Fibroblast of the conjunctiva (primary cell): ENCODE measurements around the gene CPNE5.
A peak's percentile ranks its signal among the peaks of the same experiment; 100 is the strongest.

Source experiments
- DNase-seq: peaks from one replicate; pipeline ENCODE4 v3.0.0-alpha.2; 2010; ENCODE audit warnings: low read depth

CPNE5 gene

GRCh38 chr6:36834576-36835341, 4.5 kb downstream of the CPNE5 start:
- no peak for DNase-seq

GRCh38 chr6:36833182-36833789, 6.0 kb downstream of the CPNE5 start:
- DNase-seq: no peak

- DNase-seq: no peak
Observed at GRCh38 chr6:36832313-36832712, 6.9 kb downstream of the CPNE5 start.

- DNase-seq: no peak
Observed at GRCh38 chr6:36830577-36830976, 8.7 kb downstream of the CPNE5 start.

DNA sequence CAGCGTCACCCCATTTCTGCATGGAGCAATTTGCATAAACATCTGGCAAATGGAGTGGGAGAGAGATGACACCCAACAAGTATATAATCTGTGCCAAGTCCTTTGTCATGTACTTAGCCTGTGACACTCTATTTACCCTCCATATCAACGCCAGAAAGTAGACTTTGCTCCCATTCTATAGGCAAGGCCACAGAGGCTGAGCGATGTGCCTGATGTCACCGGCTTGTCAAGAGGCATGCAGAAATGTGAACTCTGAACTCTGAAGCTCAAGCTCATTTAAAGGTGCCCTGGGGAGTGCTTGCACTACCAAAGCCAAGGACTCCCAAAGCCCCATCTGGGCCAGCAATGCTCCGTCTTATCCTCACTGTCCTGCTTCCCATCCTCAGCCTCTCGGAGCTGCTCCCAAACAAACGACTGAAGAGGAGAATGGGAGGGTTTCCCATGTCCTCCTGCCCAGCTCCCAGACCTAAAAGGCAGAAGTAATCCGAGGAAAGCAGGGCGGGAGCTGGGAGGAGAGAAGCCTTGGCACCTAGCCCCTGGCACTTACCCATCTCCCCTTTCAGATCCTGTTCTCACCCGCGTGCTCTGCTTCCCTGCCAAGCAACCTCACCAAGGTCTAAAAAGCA, 9.2 kb downstream of the CPNE5 start:
- peak; percentile 56 for DNase-seq

GRCh38 chr6:36827261-36828079, 11.8 kb downstream of the CPNE5 start:
- peak; percentile 26 for DNase-seq

DNA sequence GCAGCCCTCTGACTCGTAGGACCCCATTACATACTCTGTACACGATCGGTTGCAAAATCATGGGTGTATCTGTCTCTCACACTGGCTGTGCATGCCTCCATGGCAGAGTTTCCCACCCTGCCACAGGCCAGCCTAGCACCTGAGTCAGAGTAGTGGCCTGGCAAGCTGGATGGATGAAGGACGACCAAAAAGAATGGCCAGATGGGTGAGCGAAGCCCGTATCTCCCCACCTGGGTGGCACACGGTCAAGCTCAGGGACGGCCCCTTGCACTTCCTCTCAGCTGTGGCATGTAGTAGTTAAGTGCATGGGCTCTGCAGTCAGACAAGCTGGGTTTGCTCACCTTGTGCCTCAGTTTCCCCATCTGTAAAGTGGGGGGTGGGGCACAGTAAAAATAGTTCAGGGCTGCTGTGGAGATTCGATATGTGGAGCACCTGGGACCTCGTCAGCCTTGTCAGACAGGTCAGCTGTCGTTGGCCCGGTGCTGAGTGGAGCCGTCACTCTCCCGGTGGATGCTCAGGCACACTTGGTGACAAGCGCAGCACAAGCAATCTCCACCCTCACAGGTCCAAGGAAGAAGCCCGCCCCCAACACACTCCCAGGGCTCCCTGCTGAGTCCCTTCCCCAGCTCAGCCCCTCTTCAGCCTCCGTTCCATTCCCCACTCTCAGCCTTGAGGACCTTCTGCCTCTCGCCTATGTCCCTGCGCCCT, 12.6 kb downstream of the CPNE5 start:
- DNase-seq: no peak

DNA sequence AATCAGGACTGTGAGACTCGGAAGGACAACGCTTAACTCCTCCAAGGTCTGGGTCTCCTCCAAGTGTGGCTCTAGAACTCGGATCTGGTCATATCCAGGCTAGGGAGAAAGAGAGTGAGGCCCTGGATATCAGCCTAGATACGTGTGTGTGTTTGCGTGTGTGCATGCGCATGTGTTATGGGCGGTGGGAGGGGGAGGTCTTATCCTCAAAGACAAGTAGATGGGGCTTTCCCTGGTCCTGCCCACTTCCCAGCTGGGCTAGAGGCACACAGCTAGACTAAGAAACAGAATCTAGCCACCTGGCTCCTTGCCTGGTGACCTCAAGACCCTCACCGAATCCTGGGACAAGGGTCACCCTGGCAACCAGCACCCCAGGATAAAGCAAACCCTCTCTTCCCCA, 13.2 kb downstream of the CPNE5 start:
- DNase-seq: no peak

GRCh38 chr6:36825452-36825851, 13.8 kb downstream of the CPNE5 start:
- no peak for DNase-seq

DNA sequence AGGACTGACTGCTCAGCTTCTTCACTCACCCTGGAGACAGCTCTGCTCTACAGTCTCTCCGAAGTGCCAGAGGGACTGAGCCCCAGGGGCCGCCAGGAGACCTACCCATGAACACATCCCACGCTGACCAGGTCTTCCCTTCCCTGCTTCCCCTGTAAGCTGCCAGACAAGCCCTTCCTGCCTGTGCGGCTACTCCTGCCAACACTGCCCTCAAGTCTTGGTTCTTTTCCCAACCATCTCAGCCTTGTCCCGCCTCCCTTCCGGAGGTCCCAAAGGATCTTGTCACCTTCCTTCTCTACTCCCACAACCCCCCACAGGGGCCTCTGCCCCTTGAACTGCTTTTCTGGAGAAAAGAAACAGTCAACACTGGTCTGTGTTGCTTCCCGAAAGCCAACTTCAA, 15.0 kb downstream of the CPNE5 start:
- no peak for DNase-seq

DNA sequence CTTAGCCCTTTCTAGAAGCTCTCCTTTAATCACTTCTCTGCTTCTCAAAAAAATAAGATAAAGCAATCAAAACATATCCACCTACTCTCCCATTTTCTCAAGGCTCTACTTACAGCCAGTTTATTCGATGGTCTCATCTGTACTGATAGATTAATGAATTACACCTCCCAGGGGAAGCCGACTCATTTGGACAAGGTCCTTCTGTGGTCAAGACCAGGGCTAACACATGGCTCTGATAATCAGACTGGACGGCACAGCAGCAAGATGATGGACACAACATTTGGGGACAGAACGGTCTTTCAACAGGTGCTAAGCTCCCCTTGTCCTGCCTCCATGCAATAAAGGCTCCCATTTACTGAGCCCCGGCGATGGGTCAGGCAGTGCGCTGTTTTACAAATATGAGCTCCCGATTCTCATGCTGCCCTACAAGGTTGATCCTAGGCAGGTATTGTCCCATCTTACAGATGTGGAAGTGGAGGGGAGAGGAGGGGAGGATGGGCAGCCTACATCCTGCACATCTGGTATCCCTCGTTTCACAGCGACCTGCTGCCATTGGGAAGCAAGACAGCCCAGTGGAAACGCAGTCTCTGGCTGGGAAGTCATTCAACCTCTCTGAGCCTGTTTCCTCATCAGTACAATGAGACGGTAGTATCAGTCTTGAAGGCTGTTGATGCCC, 15.7 kb downstream of the CPNE5 start:
- DNase-seq: no peak

GRCh38 chr6:36822506-36823269, 16.6 kb downstream of the CPNE5 start:
- no peak for DNase-seq

- no peak for DNase-seq
Observed at GRCh38 chr6:36821581-36822335, 17.5 kb downstream of the CPNE5 start.

- DNase-seq: no peak
Observed at GRCh38 chr6:36820700-36821580, 18.3 kb downstream of the CPNE5 start.

- DNase-seq: no peak
Observed at GRCh38 chr6:36818756-36819155, 20.5 kb downstream of the CPNE5 start.

GRCh38 chr6:36817847-36818246, 21.4 kb downstream of the CPNE5 start:
- DNase-seq: no peak

DNA sequence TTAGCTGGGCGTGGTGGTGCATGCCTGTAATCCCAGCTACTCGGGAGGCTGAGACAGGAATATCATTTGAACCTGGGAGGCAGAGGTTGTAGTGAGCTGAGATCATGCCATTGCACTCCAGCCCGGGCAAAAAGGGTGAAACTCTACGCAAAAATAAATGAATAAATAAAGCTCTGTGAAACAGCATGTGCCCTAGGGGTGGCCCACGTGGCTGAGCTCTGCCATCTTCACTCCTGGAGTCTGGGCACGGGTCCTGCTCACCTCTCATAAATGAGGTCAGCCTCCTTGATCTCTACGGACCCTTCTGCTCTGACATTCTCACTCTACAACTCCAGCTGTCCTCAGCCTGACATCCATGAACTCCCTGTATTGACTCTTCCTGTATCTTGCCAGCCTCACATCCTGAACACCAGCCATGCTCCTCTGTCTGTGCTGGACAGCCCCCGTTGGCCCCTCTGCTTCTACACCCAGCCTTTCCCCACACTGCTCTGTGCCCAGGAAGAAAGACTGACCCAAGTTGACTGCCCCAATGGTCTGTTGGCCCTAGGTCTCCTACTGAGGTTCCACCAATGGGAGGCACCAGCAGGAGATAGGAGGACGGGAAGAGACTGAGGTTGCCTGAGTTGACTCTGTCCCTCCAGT, 21.9 kb downstream of the CPNE5 start:
- no peak for DNase-seq
